IMR-90 (cell line): ENCODE data around the gene CD14. TPM values are rescaled to one million over a fixed set of nuclear protein-coding genes. Genes with fewer than 3 reads are reported as not detected.

Experiments used
- ATAC-seq: fragments of 200-7000 bp; cut with Tn5 transposase; 2 replicates; pipeline ENCODE4 v1.9.1; 2020; ENCODE audit warnings: low read depth, mild to moderate bottlenecking, moderate library complexity
- BruUV-seq: library from RNA; stranded (reverse); fragments of 400-500 nt; replicated peaks from 2 replicates; lab custom pipeline; 2021; lab: Mats Ljungman, UMichigan
- CTCF ChIA-PET: fragments of 300-600 bp; formaldehyde crosslinking; extraction: SDS; loops from one replicate; lab custom pipeline; 2021; ENCODE audit warnings: antibody characterized with exemption; lab: Yijun Ruan, JAX
- POLR2A ChIA-PET: fragments of 300-600 bp; sonication (Branson Sonifier 250); formaldehyde crosslinking; loops from one replicate; lab custom pipeline; 2022; ENCODE audit warnings: antibody characterized with exemption; ENCODE audit not compliant: unreplicated experiment; lab: Charles Lee
- DNase-seq: peaks from one replicate; pipeline ENCODE4 v3.0.0; 2013
- H2AFZ ChIP-seq: replicated peaks from 2 replicates; pipeline ENCODE3; 2013; ENCODE audit warnings: low read length, mild to moderate bottlenecking; ENCODE audit not compliant: poor library complexity
- H2AK5ac ChIP-seq: 2 replicates; pipeline ENCODE4 v1.6.1; 2013; ENCODE audit warnings: low read depth, low read length, inconsistent platforms
- H2AK9ac ChIP-seq: replicated peaks from 2 replicates; pipeline ENCODE3; 2013; ENCODE audit warnings: mild to moderate bottlenecking, low read depth, low read length, moderate library complexity; ENCODE audit not compliant: poor library complexity
- H2BK120ac ChIP-seq: 2 replicates; pipeline ENCODE4 v1.6.1; 2013; ENCODE audit warnings: low read depth, low read length, inconsistent platforms
- H2BK15ac ChIP-seq: 3 replicates; pipeline ENCODE4 v1.6.1; 2013; ENCODE audit warnings: low read depth, low read length, inconsistent platforms
- H2BK20ac ChIP-seq: 2 replicates; pipeline ENCODE4 v1.6.1; 2013; ENCODE audit warnings: low read depth, mild to moderate bottlenecking, inconsistent platforms, low read length, moderate library complexity
- H2BK5ac ChIP-seq: 2 replicates; pipeline ENCODE4 v1.6.1; 2013; ENCODE audit warnings: mild to moderate bottlenecking, low read depth, low read length, inconsistent platforms; ENCODE audit not compliant: poor library complexity, severe bottlenecking
- H3K14ac ChIP-seq: replicated peaks from 2 replicates; pipeline ENCODE4 v1.6.1; 2013; ENCODE audit warnings: low read depth, low read length, inconsistent platforms
- H3K18ac ChIP-seq: 2 replicates; pipeline ENCODE4 v1.6.1; 2013; ENCODE audit warnings: low read depth, low read length, control low read depth
- H3K23ac ChIP-seq: 2 replicates; pipeline ENCODE4 v1.6.1; 2013; ENCODE audit warnings: low read depth, low read length, inconsistent platforms
- H3K27ac ChIP-seq: 2 replicates; pipeline ENCODE4 v1.5.1; 2013; ENCODE audit warnings: mild to moderate bottlenecking, control low read depth, low read length; ENCODE audit not compliant: insufficient read depth
- H3K27me3 ChIP-seq: 2 replicates; pipeline ENCODE4 v1.6.1; 2013; ENCODE audit warnings: low read length; ENCODE audit not compliant: control insufficient read depth, insufficient read depth
- H3K36me3 ChIP-seq: 2 replicates; pipeline ENCODE4 v1.6.1; 2013; ENCODE audit warnings: low read length, mixed read lengths; ENCODE audit not compliant: control insufficient read depth, insufficient read depth
- H3K4ac ChIP-seq: 2 replicates; pipeline ENCODE4 v1.6.1; 2013; ENCODE audit warnings: low read depth, low read length, inconsistent platforms
- H3K4me1 ChIP-seq: 2 replicates; pipeline ENCODE4 v1.6.1; 2013; ENCODE audit warnings: low read length, mixed read lengths; ENCODE audit not compliant: control insufficient read depth, insufficient read depth
- H3K4me2 ChIP-seq: 2 replicates; pipeline ENCODE4 v1.6.1; 2013; ENCODE audit warnings: low read depth, mild to moderate bottlenecking, control low read depth, low read length, moderate library complexity
- H3K4me3 ChIP-seq: 2 replicates; pipeline ENCODE4 v1.5.1; 2013; ENCODE audit warnings: low read depth, mild to moderate bottlenecking, control low read depth, low read length, moderate library complexity; ENCODE audit not compliant: insufficient read depth
- H3K56ac ChIP-seq: 2 replicates; pipeline ENCODE4 v1.6.1; 2013; ENCODE audit warnings: low read length, inconsistent platforms; ENCODE audit not compliant: insufficient read depth; ENCODE audit errors: extremely low read depth
- H3K79me1 ChIP-seq, 2 experiments: 2 replicates each; pipeline ENCODE4 v1.6.1; 2013; ENCODE audit warnings: low read length in 2 of 2, inconsistent platforms in 1 of 2, low read depth in 1 of 2
- H3K9ac ChIP-seq: 2 replicates; pipeline ENCODE4 v1.6.1; 2013; ENCODE audit warnings: low read depth, low read length, control low read depth
- H3K9me1 ChIP-seq: 2 replicates; pipeline ENCODE4 v1.6.1; 2013; ENCODE audit warnings: low read length, inconsistent platforms; ENCODE audit not compliant: insufficient read depth
- H3K9me3 ChIP-seq: 2 replicates; pipeline ENCODE4 v1.6.1; 2013; ENCODE audit warnings: low read length; ENCODE audit not compliant: control insufficient read depth, insufficient read depth
- H4K20me1 ChIP-seq: 2 replicates; pipeline ENCODE4 v1.6.1; 2013; ENCODE audit warnings: low read length, inconsistent platforms; ENCODE audit not compliant: insufficient read depth
- H4K5ac ChIP-seq: 2 replicates; pipeline ENCODE4 v1.6.1; 2013; ENCODE audit warnings: mild to moderate bottlenecking, low read depth, low read length, control low read depth
- H4K8ac ChIP-seq, 2 experiments: 2 replicates each; pipeline ENCODE4 v1.6.1; 2013; ENCODE audit warnings: low read depth in 2 of 2, low read length in 2 of 2, control low read depth in 1 of 2, inconsistent platforms in 1 of 2
- H4K91ac ChIP-seq: 2 replicates; pipeline ENCODE4 v1.6.1; 2013; ENCODE audit warnings: low read depth, low read length, inconsistent platforms; ENCODE audit not compliant: insufficient read depth
- CEBPB ChIP-seq: IDR thresholded peaks from 2 replicates; pipeline ENCODE4 v1.6.1; 2012; ENCODE audit warnings: low read depth, low read length, improper control_type of control experiment
- CHD1 ChIP-seq: IDR thresholded peaks from 2 replicates; pipeline ENCODE4 v1.6.1; 2012; ENCODE audit warnings: low read depth, low read length, improper control_type of control experiment
- CTCF ChIP-seq: conservative IDR thresholded peaks from 2 replicates; pipeline ENCODE4 v1.5.1; 2012; ENCODE audit warnings: mild to moderate bottlenecking, low read depth, low read length, improper control_type of control experiment
- MAZ ChIP-seq: IDR thresholded peaks from 2 replicates; pipeline ENCODE4 v1.6.1; 2012; ENCODE audit warnings: low read depth, mild to moderate bottlenecking, low read length, improper control_type of control experiment, moderate library complexity, borderline replicate concordance
- NFE2L2 ChIP-seq: fragments of 150-350 bp; IDR thresholded peaks from 2 replicates; pipeline ENCODE4 v1.6.1; 2016; ENCODE audit warnings: low read depth, mild to moderate bottlenecking, low read length
- RAD21 ChIP-seq: IDR thresholded peaks from 2 replicates; pipeline ENCODE4 v1.6.1; 2012; ENCODE audit warnings: low read length, improper control_type of control experiment
- RCOR1 ChIP-seq: IDR thresholded peaks from 2 replicates; pipeline ENCODE4 v1.6.1; 2012; ENCODE audit warnings: mild to moderate bottlenecking, low read length, improper control_type of control experiment; ENCODE audit not compliant: insufficient replicate concordance
- RFX5 ChIP-seq: IDR thresholded peaks from 2 replicates; pipeline ENCODE4 v1.8.0; 2012; ENCODE audit warnings: low read depth, mild to moderate bottlenecking, low read length, moderate library complexity
- USF2 ChIP-seq: fragments of 150-350 bp; IDR thresholded peaks from 2 replicates; pipeline ENCODE4 v1.6.1; 2017; ENCODE audit warnings: mild to moderate bottlenecking, antibody characterized with exemption, low read length, low read depth
- dilution Hi-C: fragments of 300-500 bp; cut with HindIII; formaldehyde crosslinking; loops from one replicate; pipeline ENCODE4 v1.14.3; 2018; ENCODE audit warnings: low sequenced_read_pairs; ENCODE audit not compliant: unreplicated experiment
- in situ Hi-C: fragments of 300-500 bp; cut with MboI; formaldehyde crosslinking; loops from 3 replicates; pipeline ENCODE4 v1.14.3; 2019; ENCODE audit warnings: low sequenced_read_pairs, inconsistent platforms, mixed read lengths
- intact Hi-C: fragments of 100-400 bp; cut with micrococcal nuclease; formaldehyde crosslinking; loops from 2 replicates; pipeline ENCODE4 v1.10.0; 2022
- polyA plus RNA-seq, 3 experiments: library from polyadenylated mRNA; depleted of rRNA; stranded (reverse); fragments of >200 nt; gene quantifications; 2 replicates each; pipeline ENCODE4 v1.2.3, GENCODE V29; 2012; ENCODE audit warnings: low replicate concordance in 1 of 3
- total RNA-seq: library from RNA; depleted of rRNA; stranded (reverse); fragments of >200 nt; gene quantifications from 2 replicates; pipeline ENCODE4 v1.2.3, GENCODE V29; 2012

CD14 gene
- total and polyA plus RNA-seq, 2 of the 4 experiments (the other 2 are of a cell fraction): 0.17 to 0.18 TPM

GRCh38 chr5:140608722-140609121 lies 24.3 kb downstream of the CD14 start:
- Histone ChIP-seq H2BK5ac (no peak overlapping the region), H3K14ac (no peak overlapping the region), H4K5ac (no peak overlapping the region), H3K9me3 (no peaks in the 10 kb centered on the region), H4K20me1 (no peaks in the 10 kb centered on the region), H2AK5ac (no peak overlapping the region), H3K4me2 (no peak overlapping the region), H2AFZ (no peak overlapping the region), H2BK120ac (no peak overlapping the region), H3K9me1 (no peaks in the 10 kb centered on the region), H2AK9ac (no peak overlapping the region), H3K9ac (no peak overlapping the region), H3K23ac (no peak overlapping the region), H3K36me3 (no peaks in the 10 kb centered on the region), H3K18ac (no peak overlapping the region), H3K27ac (no peak overlapping the region), H4K91ac (no peak overlapping the region), H3K56ac (no peak overlapping the region), H3K79me1 (no peaks in the 10 kb centered on the region), H2BK15ac (no peak overlapping the region), H2BK20ac (no peak overlapping the region), H3K4ac (no peak overlapping the region), H3K27me3 (peaks cover 6% of the 10 kb centered on the region), H3K4me1 (peaks cover 2% of the 10 kb centered on the region; the same call in 1 of the 2 replicates), H3K4me3 (no peak overlapping the region), H4K8ac (no peak overlapping the region)
- ATAC-seq: no peak
- ChIA-PET POLR2A (no interaction called here), CTCF (interaction anchor here (0.6 kb wide), 1 partner anchor 24 kb away, joined by 3 read pairs; no protein-coding TSS in a partner anchor)
- BruUV-seq: no TSS peak
- intact Hi-C loops (no loop called here), in situ Hi-C loops (no loop called here), dilution Hi-C loops (no loop called here)
- TF ChIP-seq RFX5 (no peak), CEBPB (no peak), CHD1 (no peak), RAD21 (no peak), RCOR1 (no peak), CTCF (no peak), USF2 (no peak), MAZ (no peak), NFE2L2 (no peak)
- no peak for DNase-seq
